COLO668 (cell line): ENCODE results near the gene LMTK2.
A peak's percentile ranks its signal among the peaks of the same experiment; 100 is the strongest.

Source experiments
- DNase-seq: peaks from one replicate; lab custom pipeline; 2025; ENCODE audit not compliant: unreplicated experiment; lab: John Stamatoyannopoulos, UW

Gene LMTK2

DNA sequence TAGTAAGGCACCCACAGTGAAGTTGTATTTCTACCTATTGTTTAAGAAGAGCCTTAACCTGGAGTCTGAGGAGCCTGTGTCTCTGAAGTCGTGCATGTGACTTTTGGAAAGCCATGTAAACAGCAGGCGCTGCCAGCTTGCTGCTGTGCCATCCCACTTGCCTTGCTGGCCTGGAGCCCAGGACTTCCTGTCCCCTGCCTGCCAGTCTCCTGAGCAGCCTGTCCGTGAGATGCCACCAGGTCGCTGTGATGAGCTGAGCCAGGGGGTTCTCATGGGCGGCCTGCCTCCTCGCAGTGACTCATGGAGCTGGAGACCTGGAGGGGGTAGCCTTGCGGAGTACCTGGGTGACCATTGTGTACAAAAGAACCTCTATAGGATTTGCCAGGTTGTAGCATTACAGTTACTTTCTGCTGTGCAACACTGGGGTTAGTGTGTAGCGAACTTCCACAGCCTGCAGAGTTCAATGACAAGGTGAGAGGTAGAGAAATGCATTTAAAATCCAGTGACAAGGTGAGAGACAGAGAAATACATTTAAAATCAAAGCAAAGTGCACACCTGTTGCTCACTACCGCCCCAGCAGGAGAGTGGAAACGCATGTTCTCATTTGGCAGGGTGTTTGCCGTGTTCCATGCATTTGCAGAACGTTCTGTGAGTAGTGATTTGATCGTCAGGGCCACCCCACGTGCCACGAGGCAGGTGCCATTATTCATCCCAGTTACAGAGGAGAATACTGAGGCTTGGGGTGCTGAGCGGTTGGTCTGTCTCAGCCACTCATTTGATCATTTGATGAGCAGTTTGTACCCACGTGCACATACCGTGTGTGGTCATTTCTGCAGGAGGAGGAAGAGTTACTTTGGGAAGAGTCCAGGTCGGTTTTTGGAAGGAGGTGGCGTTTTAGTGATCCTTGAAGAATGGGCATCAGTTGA lies 67.9 kb downstream of the LMTK2 start:
- DNase-seq, result no peak

DNA sequence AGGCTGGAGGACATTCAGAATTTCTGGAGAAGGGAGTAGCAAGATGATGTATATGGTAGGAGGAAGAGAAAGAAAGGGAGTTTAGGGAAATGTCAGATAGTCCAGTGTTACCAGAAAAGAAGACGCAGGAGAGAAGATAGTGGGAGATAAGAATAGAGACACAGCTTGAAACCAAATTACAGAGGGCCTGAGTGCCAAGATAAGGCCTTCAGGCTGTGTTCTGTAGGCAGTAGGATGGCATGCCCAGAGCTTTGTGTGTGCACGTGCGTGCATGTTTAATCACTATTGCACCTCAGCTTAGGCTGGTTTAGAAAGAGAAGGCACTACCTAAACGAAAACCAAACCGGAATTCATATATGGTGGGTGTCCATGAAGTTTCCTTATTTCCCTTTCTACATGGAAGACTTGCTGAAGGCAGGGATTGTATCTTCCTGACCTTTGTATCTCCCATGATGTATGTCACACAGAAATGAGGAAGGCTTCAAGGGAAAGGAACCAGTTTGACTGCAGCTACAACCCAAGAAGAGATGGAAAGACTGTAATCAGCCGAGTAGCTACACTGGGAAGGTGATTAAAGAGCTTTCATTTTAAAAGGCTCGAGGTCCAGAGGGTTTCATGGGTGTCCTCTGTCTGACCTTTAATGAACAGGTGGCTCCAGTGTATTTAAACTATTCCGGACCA lies 68.7 kb downstream of the LMTK2 start:
- DNase-seq, result no peak

DNA sequence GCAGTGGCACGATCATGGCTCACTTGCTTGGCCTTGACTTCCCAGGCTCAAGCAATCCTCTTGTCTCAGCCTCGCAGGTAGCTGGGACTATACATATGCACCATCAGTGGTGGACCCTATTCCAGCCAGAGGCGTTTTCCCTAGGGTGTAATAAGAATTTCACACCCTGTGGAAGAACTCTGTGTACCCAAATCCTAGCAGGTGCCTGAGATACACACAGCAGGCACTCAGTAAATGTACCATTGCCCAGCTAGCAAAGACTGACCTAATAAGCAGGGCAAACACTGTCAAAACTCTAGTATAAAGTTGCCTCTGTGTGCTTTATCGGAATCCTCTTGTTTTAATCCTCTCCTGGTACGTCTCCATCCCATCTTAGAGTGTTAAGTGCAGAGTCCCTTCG lies 70.9 kb downstream of the LMTK2 start:
- DNase-seq, result no peak

DNA sequence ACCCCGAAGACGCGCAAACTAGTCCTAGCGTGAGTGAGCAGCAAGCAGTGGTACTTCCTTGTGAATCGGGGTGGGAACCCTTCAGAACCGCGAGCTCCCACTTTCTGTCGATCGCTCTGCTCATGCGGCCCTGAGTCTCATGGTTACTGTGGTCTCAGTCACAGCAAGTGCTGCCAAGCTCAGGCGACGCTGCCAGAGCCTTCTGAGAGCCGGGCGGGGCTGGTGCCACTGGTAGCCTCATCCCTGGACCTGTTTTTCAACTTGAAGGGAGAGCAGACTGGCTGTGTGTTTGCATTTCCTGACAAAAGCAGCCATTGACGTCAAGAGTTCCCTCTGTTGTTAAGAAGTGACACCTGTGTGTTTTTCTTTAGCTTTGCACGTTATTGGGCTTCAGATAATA lies 71.7 kb downstream of the LMTK2 start:
- DNase-seq, result peak; percentile 40

DNA sequence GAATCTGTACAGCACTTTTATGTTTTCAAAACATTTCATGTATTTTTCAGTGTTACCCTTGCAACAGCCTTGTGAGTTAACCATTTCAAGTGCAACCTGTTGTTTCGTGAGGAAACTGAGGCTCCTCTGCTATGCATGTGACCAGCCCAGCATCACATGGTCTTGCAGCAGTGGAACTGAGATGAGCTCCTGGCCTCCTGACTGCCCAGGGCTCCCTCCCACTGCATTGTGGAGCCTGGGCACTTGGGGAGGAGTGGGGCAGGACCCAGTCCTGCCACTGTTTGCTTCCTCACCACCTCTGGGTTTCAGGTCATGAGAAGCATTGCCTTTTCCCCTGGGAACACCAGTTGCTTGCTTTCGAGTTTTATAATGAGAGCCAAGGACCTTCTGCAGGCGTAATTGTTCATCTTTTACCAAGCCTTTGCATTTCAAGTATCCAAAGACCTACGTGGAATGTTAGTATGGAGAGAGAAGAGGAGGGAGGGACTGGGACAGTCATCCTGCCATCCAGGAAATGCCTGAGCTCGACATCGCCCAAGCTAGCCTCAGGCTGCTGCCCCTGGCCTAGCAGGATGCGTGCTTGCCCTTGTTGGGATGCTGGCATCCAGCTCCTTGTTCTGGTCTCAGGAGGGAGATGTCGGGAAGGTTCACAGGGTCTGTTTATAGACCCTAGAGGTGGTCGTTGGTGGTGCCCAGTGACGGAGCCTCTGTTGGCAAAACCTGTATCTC lies 72.3 kb downstream of the LMTK2 start:
- DNase-seq, result no peak

DNA sequence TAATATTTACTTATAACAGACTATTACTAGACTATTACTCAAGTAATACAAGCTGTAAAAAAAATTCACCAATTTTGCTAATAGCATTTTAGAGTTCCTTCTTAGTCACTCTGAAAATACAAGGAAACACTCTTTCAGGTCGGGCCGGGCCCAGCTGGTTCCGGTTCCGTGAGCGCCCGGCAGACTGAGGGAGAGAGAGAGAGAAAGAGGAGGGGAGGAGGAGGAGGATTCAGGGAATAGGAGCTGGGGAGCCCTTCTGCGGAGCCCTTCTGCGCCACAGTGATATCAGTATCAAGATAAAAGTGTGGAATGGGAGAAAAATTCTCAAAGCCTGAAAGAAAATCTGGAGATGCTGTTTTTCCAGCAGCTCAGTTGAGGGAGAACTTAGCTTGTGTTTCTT lies 74.1 kb downstream of the LMTK2 start:
- DNase-seq, result no peak

DNA sequence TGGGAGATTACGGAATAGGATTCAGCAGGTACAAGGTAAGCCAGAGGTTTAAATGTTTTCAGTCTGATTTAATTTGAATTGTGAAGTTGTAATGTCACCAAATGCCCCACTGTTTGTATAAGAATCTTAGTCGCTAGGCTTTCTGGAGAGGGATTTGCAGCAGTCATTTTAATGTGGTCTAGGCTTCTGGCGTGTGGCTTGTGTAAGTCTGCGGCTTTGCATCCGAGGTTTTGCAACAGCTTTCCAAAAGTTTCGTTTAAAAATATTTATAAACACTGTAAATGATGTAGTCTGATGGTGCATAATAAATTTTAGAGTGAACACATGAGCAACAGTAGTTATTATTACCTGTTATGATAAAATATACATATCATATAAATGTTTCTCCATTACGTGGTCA lies 78.4 kb downstream of the LMTK2 start:
- no peak for DNase-seq

DNA sequence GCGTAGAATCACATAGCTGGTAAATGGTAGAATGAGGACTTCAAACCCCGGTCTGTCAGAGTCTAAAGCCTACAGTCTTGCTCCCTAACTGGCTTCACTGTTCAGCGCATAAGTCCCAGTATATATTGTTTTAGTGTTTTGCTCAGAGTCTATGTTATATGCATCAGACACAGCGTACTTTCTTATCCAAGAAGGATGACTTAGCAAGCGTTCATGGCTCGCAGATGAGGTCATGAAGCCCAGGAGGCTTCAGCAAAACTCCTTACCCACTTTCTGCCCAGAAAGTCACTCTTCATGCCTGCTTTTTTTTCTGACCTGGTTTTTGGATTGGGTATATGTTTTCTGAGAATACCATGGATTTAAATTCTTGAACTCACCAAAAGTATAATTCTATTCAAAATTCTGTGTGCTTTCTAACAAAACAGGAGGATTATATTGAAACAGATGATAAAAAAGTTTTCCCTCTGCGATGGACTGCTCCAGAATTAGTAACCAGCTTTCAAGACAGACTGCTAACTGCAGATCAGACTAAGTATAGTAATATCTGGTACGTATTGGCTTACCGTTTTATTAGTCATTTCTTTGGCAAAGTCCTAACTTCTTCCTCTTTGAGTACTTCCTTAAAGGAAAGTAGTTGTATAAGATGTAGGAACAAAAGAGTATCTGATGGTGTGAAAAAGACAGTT lies 79.9 kb downstream of the LMTK2 start:
- DNase-seq, result no peak

DNA sequence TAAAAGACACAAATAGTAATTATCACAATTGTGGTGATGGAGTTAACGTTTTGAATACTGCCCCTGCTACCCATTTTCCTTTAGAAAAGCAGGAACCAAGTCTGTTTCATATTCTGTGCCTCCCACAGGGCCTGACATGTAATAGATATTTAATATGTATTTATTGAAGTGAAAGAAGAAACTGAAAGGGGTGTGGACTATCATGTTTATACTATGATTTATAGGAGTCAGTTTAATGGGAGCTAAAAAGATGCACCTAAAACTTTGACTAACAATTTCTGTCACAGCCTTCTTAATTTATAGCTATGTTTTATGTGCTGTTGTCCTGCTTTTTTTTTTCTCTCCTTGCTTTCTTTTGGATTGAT lies 80.5 kb downstream of the LMTK2 start:
- no peak for DNase-seq

DNA sequence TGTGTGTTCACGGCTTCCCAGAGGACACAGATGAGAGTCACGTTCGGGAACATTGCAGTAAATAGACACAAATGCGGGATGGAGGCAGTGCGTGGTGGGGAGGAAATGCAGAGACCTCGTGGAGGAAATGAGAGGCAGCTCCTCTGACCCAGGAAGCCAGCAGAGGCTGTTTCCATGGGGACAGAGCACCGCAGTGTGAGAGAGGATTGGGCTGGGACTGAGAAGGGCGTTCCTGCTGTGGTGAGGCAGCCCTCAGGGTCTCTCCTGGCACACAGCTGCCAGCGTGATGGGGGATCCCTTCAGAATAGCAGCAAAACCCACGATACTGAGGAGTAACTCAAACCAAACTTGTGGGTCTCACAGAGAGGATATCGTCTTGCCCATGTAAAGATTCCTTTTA lies 82.9 kb downstream of the LMTK2 start:
- no peak for DNase-seq

DNA sequence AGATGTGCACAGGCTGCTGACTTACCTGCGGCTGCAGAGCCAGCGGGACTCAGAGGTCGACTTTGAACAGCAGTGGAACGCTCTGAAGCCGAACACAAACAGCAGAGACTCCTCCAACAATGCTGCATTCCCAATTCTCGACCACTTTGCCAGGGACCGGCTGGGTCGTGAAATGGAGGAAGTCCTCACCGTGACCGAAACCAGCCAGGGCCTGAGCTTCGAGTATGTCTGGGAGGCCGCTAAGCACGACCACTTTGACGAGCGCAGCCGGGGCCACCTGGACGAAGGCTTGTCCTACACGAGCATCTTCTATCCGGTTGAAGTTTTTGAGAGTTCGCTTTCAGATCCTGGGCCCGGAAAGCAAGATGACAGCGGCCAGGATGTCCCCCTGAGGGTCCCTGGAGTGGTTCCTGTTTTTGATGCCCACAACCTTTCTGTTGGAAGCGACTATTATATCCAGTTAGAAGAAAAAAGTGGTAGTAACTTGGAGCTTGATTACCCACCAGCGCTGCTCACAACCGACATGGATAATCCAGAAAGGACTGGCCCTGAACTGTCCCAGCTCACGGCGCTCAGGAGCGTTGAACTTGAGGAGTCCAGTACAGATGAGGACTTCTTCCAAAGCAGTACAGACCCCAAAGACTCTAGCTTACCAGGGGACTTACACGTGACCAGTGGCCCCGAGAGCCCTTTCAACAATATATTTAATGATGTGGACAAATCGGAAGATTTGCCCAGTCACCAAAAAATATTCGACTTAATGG lies 85.2 kb downstream of the LMTK2 start:
- no peak for DNase-seq

DNA sequence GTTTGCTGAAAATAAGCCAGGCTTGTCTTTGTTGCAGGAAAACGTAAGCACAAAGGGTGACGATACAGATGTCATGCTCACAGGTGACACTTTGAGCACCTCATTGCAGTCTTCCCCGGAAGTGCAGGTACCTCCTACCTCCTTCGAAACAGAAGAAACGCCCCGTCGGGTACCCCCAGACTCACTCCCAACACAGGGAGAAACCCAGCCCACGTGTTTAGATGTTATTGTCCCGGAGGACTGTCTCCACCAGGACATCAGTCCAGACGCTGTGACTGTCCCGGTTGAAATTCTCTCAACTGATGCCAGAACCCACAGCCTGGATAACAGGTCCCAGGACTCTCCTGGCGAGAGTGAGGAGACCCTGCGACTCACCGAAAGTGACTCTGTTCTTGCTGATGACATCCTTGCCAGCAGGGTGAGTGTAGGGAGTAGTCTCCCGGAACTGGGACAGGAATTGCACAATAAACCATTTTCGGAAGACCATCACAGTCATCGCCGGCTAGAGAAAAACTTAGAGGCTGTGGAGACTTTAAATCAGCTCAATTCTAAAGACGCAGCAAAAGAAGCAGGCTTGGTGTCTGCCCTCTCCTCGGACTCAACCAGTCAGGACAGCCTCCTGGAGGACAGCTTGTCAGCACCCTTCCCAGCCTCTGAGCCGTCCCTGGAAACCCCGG lies 86.3 kb downstream of the LMTK2 start:
- DNase-seq, result no peak

DNA sequence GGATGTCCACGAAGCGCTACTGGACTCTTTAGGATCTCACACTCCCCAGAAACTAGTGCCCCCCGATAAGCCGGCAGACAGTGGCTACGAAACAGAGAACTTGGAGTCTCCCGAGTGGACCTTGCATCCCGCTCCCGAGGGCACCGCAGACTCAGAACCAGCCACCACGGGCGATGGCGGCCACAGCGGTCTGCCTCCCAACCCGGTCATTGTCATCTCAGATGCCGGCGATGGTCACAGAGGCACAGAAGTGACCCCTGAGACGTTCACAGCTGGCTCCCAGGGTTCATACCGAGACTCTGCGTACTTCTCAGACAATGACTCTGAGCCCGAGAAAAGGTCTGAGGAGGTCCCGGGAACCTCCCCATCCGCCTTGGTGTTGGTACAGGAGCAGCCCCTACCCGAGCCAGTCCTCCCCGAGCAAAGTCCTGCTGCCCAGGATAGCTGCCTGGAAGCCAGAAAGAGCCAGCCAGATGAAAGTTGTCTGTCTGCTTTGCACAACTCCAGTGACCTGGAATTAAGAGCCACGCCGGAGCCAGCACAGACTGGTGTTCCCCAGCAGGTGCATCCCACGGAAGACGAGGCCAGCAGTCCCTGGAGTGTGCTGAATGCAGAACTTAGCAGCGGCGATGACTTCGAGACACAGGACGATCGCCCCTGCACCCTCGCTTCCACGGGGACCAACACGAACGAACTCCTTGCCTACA lies 87.0 kb downstream of the LMTK2 start:
- DNase-seq, result no peak

DNA sequence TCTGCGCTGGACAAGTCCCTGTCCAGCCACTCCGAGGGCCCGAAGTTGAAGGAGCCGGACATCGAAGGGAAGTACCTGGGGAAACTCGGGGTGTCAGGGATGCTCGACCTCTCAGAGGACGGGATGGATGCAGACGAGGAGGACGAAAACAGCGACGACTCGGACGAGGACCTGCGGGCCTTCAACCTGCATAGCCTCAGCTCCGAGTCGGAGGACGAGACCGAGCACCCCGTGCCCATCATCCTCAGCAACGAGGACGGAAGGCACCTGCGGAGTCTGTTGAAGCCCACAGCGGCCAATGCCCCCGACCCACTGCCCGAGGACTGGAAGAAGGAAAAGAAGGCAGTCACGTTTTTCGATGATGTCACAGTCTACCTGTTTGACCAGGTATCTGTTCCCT lies 87.5 kb downstream of the LMTK2 start:
- DNase-seq, result no peak

DNA sequence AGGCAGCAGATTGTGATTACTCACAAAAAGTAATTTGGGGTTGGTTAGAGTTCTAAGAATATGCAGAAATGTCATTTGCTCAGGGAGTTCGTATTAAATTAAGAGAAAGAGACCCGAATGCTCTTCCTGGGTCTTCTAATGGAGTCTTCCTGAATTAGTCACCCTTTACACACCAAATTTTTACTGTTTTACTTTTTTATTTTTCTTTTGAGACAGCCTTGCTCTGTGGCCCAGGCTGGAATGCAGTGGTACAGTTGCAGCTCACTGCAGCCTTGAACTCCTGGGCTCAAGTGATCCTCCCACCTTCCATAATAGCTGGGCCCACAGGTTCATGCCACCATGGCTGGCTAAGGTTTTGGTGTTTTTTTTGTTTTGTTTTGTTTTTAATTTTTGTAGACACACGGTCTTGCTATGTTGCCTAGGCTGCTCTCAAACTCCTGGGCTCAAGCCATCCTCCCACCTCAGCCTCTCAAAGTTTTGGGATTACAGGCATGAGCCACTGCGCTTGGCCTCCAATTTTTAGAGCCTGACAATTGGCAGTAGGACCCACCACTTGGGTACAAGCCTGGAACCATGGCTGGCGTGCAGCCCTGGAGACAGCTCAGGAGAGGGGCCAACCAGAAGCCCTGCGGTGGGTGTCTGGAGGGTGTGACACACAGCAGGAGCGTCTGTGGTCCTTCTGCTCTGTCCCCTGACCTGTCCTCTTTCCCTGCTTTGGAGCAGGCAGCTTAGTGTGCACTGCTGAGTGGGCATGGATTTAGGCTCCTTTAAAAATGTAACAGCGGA lies 88.2 kb downstream of the LMTK2 start:
- no peak for DNase-seq

DNA sequence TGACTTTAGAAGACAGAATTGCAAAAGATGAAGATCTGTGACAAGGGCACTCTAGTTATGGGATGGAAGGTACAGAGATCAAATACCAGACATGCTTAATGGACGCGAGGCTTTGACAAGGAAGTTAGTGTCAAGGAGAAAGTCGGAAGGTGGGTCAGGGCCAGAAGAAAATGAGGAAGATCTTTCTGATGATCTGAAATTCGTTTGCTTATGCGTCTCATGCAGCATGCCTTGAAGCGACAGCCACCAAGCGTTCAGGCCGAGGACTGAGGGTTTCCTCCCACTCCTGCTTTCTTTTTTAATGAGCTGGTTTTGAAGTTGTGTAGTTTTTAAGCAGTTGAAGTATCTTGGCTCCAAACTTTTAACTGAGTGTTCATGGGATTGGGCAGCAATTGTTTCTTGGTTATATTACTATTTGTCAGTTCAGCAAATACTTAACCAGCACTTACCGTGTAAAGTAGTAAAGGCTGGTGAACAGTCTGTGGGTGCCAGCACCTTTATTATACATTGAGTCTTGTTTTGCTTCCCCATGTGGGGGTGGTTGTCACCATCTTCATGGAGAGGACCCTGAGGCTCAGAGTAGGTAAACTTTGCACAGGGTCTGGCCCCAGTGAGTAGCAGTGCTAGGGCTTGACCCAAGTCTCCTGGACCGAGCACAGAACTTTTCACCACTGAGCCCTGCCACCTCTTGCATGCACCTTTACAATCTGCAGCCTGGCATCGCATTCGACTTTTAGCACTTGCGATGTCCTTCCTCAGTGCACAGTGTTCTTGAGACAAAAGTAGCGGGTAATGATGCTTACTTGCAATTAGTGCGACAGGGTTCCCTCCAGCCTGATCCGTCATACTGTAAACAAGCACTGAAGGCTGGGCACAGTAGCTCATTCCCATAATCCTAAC lies 90.3 kb downstream of the LMTK2 start:
- DNase-seq, result no peak

DNA sequence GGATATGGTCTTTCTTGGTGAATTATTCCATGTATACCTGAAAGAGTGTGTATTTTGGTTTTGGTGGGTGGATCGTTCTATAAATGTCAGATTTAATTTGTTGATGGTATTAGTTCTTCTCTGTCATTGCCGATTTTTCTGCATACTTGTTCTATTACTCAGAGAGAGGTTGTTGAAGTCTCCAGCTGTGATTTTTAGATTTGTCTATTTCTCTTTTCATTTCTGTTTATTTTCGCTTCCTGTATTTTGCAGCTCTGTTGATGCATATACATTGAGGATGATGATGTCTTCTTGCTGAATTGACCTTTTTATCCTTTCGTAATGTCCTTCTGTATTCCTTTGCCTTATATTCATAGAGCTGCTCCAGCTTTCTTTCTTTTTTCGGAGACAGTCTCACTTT lies 92.5 kb downstream of the LMTK2 start:
- DNase-seq, result no peak

DNA sequence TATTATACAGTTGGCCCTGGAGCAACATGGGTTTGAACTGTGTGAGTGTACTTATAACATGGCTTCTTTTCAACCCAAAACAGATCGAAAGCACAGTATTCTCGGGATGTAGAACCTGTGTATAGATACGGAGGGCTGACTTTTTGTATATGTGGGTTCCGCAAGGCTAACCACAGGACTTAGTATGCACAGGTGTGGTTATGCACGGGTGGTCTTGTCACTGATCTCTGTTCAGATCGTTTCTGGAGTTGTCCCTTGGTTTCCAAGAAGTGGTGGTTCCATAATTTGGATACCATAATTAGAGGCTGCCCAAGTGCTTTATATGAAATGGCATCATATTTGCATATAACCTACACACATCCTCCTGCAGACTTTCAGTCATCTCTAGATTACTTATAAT lies 93.7 kb downstream of the LMTK2 start:
- no peak for DNase-seq
